HEK293 (cell line): ENCODE data around the gene CBFA2T2.
A peak's percentile ranks its signal among the peaks of the same experiment; 100 is the strongest.
"Not testable (repeated sequence)": the region's sequence is repeated elsewhere in the genome, so short reads cannot be mapped to it uniquely, and the experiment has no call there.

ENCODE experiments used
- CTCF ChIA-PET: fragments of 350-600 bp; formaldehyde crosslinking; extraction: SDS; loops from one replicate; lab custom pipeline; 2021; ENCODE audit warnings: antibody characterized with exemption; lab: Yijun Ruan, JAX
- POLR2A ChIA-PET: fragments of 300-600 bp; formaldehyde crosslinking; extraction: SDS; loops from one replicate; lab custom pipeline; 2020; ENCODE audit warnings: antibody characterized with exemption, inconsistent platforms; lab: Yijun Ruan, JAX
- H3K27ac ChIP-seq: fragments of 200-500 bp; sonication (Bioruptor generic); 2 replicates; pipeline ENCODE4 v1.5.1; 2014; ENCODE audit warnings: low read depth, low read length, control low read depth, inconsistent platforms; ENCODE audit errors: extremely low read depth
- H3K36me3 ChIP-seq, 2 experiments: fragments of 200-500 bp in 1 of 2; sonication (Bioruptor generic) in 1 of 2; 1 replicate in 1 of 2; 2 replicates in 1 of 2; pipeline ENCODE4 v1.5.1; 2014 to 2017; ENCODE audit warnings: inconsistent platforms in 2 of 2, low read length in 2 of 2; ENCODE audit not compliant: control insufficient read depth in 2 of 2, insufficient read depth in 1 of 2
- H3K4me1 ChIP-seq: fragments of 200-500 bp; sonication (Bioruptor generic); 2 replicates; pipeline ENCODE4 v1.5.1; 2014; ENCODE audit warnings: mild to moderate bottlenecking, low read length, inconsistent platforms; ENCODE audit not compliant: control insufficient read depth, insufficient read depth
- H3K4me3 ChIP-seq: 2 replicates; pipeline ENCODE4 v1.5.1; 2011; ENCODE audit warnings: low read depth, mild to moderate bottlenecking, control low read depth, low read length, moderate library complexity
- H3K9me3 ChIP-seq: fragments of 200-500 bp; sonication (Bioruptor generic); 2 replicates; pipeline ENCODE4 v1.5.1; 2014; ENCODE audit warnings: low read depth, low read length, inconsistent platforms; ENCODE audit not compliant: control insufficient read depth, insufficient read depth
- BCL11A ChIP-seq: fragments of 450-650 bp; formaldehyde crosslinking; IDR thresholded peaks from 2 replicates; pipeline ENCODE4 v1.5.1; 2016; ENCODE audit warnings: low read depth, missing biosample characterization, missing genetic modification characterization
- KLF10 ChIP-seq: fragments of 450-650 bp; IDR thresholded peaks from 2 replicates; pipeline ENCODE4 v1.5.1; 2018; ENCODE audit warnings: missing biosample characterization, mild to moderate bottlenecking, missing genetic modification characterization
- RBAK ChIP-seq: fragments of 450-650 bp; formaldehyde crosslinking; IDR thresholded peaks from 2 replicates; pipeline ENCODE4 v1.5.1; 2016; ENCODE audit warnings: missing biosample characterization, missing genetic modification characterization
- ZNF280C ChIP-seq: fragments of 450-650 bp; formaldehyde crosslinking; IDR thresholded peaks from 2 replicates; pipeline ENCODE4 v1.5.1; 2016; ENCODE audit warnings: missing biosample characterization, missing genetic modification characterization
- ZNF280D ChIP-seq: fragments of 450-650 bp; formaldehyde crosslinking; IDR thresholded peaks from 2 replicates; pipeline ENCODE4 v1.5.1; 2016; ENCODE audit warnings: missing biosample characterization, missing genetic modification characterization
- ZNF398 ChIP-seq: fragments of 450-650 bp; formaldehyde crosslinking; IDR thresholded peaks from 2 replicates; pipeline ENCODE4 v1.5.1; 2017; ENCODE audit warnings: missing biosample characterization, missing genetic modification characterization
- ZNF423 ChIP-seq: fragments of 450-650 bp; formaldehyde crosslinking; IDR thresholded peaks from 2 replicates; pipeline ENCODE4 v1.5.1; 2016; ENCODE audit warnings: missing biosample characterization, missing genetic modification characterization
- ZNF426 ChIP-seq: fragments of 450-650 bp; formaldehyde crosslinking; IDR thresholded peaks from 2 replicates; pipeline ENCODE4 v1.5.1; 2017; ENCODE audit warnings: missing biosample characterization, missing genetic modification characterization, mild to moderate bottlenecking, inconsistent platforms, moderate library complexity
- ZNF433 ChIP-seq: fragments of 450-650 bp; formaldehyde crosslinking; IDR thresholded peaks from 2 replicates; pipeline ENCODE4 v1.5.1; 2016; ENCODE audit warnings: missing biosample characterization, missing genetic modification characterization, low read depth
- ZNF629 ChIP-seq: fragments of 450-650 bp; formaldehyde crosslinking; IDR thresholded peaks from 2 replicates; pipeline ENCODE4 v1.5.1; 2017; ENCODE audit warnings: missing biosample characterization, missing genetic modification characterization
- ZSCAN4 ChIP-seq: fragments of 450-650 bp; formaldehyde crosslinking; IDR thresholded peaks from 2 replicates; pipeline ENCODE4 v1.5.1; 2017; ENCODE audit warnings: missing biosample characterization, missing genetic modification characterization

CBFA2T2 gene

GRCh38 chr20:33507461-33507860, 17.6 kb downstream of the CBFA2T2 start:
- Histone ChIP-seq H3K4me3 (no peak overlapping the region), H3K27ac (no peak overlapping the region), H3K4me1 (no peaks in the 10 kb centered on the region), H3K36me3 (no peaks in the 10 kb centered on the region; a peak in 1 of 3 replicates), H3K9me3 (no peaks in the 10 kb centered on the region)
- ChIA-PET POLR2A (interaction anchor here (1.2 kb wide), 1 partner anchor 18 kb away, joined by 3 read pairs; the partner anchor contains the start of gene CBFA2T2), CTCF (interaction anchor here (0.6 to 1.4 kb wide), 3 partner anchors 16 to 144 kb away, joined by 3 to 4 read pairs (median 3); no protein-coding TSS in a partner anchor)
- TF ChIP-seq ZNF433 (tag by site-specific recombination), result no peak
- no peak for TF ChIP-seq ZNF398 (tag by site-specific recombination)
- TF ChIP-seq KLF10 (tag by site-specific recombination), result no peak
- no peak for TF ChIP-seq RBAK (tag by site-specific recombination)
- no peak for TF ChIP-seq ZNF423 (tag by site-specific recombination)
- no peak for TF ChIP-seq ZNF629 (tag by site-specific recombination)
- TF ChIP-seq ZNF426 (tag by site-specific recombination), result no peak
- TF ChIP-seq BCL11A (tag by site-specific recombination), result no peak
- no peak for TF ChIP-seq ZSCAN4
- no peak for TF ChIP-seq ZNF280C (tag by site-specific recombination)

GRCh38 chr20:33508015-33508414, 18.1 kb downstream of the CBFA2T2 start:
- ChIA-PET POLR2A (interaction anchor here (1.2 kb wide), 1 partner anchor 18 kb away, joined by 3 read pairs; the partner anchor contains the start of gene CBFA2T2), CTCF (interaction anchor here (0.6 kb wide), 1 partner anchor 16 kb away, joined by 4 read pairs; no protein-coding TSS in a partner anchor)
- not testable (repeated sequence) for H3K27ac ChIP-seq, H3K36me3 ChIP-seq, H3K4me1 ChIP-seq, H3K9me3 ChIP-seq, H3K4me3 ChIP-seq

- TF ChIP-seq ZNF280D, result 0 out of 2 replicates have a peak, but pooled peaks have one; percentile 13
- POLR2A ChIA-PET, CTCF ChIA-PET, H3K4me3 ChIP-seq, H3K9me3 ChIP-seq, H3K4me1 ChIP-seq, H3K27ac ChIP-seq, H3K36me3 ChIP-seq: not testable (repeated sequence)
These were observed 19.2 kb downstream of the CBFA2T2 start for GRCh38 chr20:33509057-33509456.

GRCh38 chr20:33511876-33512275, 22.0 kb downstream of the CBFA2T2 start:
- H3K9me3 ChIP-seq, POLR2A ChIA-PET, H3K27ac ChIP-seq, H3K4me3 ChIP-seq, H3K4me1 ChIP-seq, H3K36me3 ChIP-seq: not testable (repeated sequence)
- CTCF ChIA-PET, result interaction anchor here (0.7 kb wide), 1 partner anchor 15 kb away, joined by 3 read pairs; no protein-coding TSS in a partner anchor
